ENCODE measurements around the gene ETF1.
"Not testable (repeated sequence)": the region's sequence is repeated elsewhere in the genome, so short reads cannot be mapped to it uniquely, and the experiment has no call there.

ETF1 gene

DNA sequence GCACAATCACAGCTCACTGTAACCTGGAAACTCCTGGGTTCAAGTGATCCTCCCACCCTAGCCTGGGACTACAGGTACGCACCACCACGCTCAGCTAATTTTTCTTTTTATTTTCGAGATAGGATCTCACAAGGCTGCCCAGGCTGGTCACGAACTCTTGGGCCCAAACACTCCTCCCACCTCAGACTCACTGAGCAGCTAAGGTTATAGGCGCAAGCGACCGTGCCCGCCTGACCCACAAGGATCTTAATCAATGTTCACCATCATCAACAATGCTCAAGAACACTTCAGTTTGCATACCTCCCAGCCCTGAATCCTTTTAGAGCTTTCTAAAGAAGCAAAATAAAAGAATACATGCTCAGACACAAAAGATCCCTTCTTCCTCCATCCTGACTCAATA lies 13.2 kb downstream of the ETF1 start:
- DNase-seq (ENCODE audit: low read depth in 2 of 2) = no peak

DNA sequence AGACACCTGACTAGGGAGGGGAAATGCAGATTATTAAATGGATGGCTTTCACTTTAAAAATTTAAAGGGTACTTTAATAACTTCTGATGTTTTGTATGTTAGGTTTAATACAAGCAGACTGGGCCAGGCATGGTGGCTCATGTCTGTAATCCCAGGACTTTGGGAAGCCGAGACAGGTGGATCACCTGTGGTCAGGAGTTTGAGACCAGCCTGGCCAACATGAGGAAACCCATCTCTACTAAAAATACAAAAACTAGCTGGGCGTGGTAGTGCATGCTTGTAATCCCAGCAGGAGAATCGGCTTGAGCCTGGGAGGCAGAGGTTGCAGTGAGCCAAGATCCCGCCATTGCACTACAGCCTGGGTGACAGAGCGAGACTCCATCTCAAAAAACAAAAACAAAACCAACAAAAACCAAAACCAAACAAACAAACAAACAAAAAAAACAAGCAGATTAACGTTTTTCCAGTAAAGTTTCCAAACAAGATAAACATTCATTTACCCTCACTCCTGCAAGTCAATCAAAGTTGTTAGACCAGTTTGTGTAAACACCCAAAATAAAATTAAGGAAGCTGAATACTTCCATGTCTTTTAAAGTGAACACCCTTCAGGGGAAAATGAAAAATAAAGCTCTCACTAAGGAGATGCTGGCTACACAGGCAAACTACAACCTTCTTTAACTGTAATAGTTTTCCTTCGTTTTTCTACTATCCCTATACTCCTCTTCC lies 14.1 kb downstream of the ETF1 start:
- DNase-seq (ENCODE audit: low read depth in 2 of 2) = no peak

DNA sequence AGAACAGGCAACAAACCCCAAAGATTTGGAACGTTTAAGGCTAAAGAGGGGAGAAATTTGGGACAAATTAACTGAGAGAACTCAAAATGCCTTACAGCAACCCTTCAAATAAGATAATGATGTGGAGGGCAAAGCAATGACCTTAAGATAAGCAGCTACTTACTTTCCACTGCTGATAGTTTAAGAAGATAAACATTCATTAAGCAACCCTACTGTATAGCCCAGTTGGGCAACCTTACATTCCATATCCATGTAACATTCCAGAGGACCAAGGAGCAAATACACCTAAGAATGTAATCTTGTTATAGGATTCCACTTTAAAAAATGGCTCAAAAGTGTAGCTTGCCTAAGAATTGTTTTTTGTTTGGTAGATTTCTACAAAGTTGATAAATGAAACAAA lies 14.8 kb downstream of the ETF1 start:
- DNase-seq (ENCODE audit: low read depth in 2 of 2) = no peak

DNA sequence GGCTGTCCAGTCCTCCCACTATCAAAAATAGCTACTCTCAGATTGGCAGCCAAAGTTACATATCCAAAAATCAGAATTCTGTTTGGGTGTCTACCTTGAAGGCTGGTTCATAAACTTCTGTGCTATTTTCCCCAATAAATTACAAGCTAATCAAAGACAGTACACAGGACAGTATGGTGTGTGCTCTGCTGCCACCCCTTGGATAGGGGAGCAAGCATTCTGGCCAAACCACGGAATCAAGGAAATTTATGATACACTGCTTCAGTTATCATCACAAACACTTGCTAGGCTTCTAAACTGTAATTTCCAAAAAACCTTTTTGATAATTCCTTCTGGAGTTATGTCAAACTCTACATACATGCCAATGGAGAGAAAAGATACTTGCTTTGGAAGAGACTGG lies 15.9 kb downstream of the ETF1 start:
- DNase-seq (ENCODE audit: low read depth in 2 of 2) = no peak

DNA sequence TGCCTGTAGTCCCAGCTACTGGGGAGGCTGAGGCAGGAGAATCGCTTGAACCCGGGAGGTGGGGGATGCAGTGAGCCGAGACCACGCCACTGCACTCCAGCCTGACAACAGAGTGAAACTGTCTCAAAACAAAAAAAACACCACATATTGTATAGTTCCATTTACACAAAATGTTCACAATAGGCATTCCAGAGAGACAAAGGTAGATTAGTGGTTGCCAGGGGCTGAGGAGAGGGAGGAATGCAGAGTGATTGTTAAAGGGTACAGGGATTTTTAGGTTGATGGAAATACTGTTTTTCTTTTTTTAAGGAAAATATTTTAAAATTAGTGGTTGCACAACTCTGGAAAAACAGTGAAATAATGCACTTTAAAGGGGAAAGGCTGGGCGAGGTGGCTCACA lies 19.6 kb downstream of the ETF1 start:
- no peak for DNase-seq (ENCODE audit: low read depth in 2 of 2)

DNA sequence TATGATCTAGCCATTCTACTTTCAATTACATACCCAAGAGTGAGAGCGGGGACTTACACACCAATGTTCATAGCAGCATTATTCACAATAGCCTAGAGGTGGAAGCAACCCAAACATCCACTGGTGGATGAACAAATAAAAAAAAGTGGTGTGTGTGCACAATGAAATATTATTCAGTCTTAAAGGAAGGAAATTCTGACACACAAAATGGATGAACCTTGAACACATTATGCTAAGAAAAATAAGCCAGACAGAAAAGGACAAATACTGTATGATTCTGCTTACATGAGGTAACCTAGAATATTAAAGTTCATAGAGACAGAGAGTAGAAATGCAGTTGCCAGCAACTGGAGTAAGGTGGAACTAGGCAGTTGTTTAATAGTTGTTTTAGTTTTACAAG lies 22.1 kb downstream of the ETF1 start:
- no peak for DNase-seq (ENCODE audit: low read depth in 2 of 2)

DNA sequence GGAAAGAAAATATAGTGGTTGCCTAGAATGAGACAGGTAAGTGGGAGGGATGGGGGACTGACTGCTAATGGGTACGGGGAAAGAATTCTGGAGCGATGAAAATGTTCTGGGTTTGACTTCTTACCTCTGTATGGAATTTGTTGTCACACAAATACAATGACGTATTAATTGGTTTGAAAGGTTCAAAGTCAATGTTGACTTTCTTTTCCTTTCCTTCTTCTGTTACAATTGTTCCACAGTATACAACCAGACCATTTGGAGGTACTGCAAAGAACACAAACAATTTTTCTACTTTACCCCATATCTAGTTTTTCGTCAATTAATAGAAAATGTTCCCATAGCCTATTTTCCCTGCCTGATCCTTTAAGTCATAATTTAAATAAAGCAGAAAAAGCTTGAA lies 25.6 kb downstream of the ETF1 start:
- no peak for DNase-seq (ENCODE audit: low read depth in 2 of 2)

DNA sequence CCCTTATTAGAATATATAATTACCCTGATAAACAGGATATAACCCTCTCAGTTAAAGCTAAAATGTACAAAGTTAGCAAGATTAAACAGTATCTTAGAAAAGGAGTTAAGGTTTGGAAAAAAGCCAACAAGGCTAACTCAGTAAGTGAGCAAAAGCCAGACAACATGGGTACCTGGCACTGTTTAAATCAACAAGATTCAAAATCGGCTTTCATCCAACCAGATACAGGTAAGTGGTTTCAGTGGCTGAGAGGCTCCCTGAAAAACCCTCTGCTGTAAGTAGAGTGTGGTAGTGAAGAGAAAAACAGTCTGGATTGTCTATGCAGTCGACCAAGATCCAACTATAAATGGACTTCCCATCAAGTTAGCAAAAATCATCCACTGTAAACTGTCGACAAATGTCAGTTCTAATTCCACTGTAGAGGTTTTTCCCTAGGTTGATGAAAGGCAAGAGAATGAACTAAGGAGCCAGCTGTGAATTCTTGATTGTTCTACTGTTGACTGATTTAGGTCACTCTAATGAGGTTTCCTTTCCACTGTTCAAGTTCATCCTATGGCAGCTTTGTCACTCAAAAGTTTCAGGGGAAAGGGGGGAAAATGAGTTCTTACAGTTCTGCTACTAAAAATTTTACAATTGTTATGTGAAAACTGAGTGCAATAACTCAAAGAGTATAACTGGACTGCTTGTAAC lies 27.3 kb downstream of the ETF1 start:
- DNase-seq (ENCODE audit: low read depth in 2 of 2) = no peak

DNA sequence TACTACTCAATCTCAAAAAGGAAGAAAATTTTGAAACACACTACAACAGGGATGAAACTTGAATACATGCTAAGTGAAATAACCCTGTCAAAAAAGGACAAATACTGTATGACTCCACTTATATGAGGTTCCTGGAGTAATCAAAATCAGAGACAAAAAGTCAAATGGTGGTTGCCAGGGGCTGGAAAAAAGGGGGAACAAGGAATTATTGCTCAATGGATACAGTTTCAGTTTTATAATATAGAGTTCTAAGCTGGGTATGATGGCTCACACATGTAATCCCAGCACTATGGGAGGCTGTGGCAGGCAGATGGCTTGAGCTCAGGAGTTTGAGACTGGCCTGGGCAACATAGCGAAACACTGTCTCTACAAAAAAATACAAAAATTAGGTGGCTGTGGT lies 29.0 kb downstream of the ETF1 start:
- DNase-seq (ENCODE audit: low read depth in 2 of 2) = no peak

DNA sequence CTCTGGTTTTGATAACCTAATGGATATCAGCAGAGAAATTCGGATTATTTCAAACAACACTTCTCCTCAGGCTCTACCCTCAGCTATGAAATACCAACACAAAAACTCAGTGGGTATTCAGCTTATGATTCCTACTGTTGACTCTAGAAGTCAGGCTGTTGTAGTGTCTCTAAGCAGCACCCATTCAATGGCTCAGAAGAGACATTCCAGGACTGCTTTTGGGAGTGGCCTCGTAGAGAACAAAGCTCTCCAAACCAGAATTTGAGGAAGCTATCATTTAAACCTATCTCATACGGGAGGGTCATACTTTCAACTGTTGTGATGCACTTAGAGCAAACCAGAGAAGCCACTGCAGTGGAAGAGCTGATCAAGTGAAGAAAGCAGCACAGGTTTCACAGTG lies 34.1 kb downstream of the ETF1 start:
- no peak for DNase-seq (ENCODE audit: low read depth in 2 of 2)

DNA sequence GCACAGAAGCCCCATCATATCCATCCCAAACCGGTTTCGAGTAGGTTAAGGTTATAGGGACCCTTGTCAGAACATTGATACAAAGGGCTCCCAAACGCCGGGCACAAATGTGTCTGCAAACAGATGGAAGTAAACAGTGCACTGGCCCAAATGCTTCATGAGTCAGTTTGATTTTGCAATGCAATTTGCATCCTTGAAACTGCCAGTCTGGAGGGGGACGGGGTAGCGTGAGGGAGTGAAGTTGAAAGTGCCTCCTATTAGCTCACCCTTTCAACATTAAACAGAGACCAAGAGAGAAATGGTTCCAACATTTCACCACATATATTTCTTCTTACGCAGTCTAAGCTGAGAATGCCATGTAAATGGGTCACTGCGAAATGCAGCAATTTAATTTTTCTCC lies 35.6 kb downstream of the ETF1 start:
- not testable (repeated sequence) for DNase-seq (ENCODE audit: low read depth in 2 of 2)

DNA sequence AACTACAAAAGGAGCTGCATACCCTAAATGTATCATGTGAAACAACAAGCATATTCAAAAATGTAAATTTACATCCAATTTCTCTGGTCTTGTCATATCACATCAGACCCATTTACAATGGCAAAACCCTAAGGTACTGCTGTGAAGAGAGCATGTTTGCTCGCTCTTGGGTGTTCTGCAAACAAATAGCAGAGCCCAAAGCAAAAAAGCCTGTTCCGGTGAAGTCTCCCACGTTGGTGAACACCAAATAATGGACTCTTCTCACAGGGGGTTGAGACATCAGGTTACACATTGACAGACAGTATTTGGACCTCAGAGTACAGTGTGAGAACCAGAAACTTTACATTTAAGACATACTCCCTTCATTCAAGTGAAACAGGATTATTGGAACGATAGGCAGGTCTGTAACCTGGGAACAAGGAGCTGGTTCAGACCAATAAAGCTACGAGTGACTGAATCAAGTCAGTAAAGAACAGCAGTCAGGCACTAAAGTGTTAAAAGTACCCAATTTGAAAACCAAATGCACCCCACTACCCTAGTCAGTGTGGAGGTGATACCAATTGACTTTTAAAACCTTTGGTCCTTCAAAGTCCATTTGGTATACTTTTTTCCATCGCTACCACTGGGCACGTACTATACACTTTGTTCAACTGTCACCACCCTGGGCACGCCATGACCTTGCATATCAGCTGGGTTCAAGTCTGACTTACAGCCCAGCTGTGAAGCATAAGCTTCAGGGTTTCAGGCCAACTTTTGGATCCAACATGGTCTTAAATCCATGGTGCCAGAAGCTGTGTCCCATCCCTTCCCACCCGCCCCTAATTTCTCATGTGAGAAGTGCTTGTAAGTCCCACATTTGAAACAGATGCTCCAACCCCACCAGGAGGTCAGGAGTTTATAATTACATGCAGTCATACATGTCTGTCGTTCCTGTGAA lies 36.4 kb downstream of the ETF1 start:
- no peak for DNase-seq (ENCODE audit: low read depth in 2 of 2)

DNA sequence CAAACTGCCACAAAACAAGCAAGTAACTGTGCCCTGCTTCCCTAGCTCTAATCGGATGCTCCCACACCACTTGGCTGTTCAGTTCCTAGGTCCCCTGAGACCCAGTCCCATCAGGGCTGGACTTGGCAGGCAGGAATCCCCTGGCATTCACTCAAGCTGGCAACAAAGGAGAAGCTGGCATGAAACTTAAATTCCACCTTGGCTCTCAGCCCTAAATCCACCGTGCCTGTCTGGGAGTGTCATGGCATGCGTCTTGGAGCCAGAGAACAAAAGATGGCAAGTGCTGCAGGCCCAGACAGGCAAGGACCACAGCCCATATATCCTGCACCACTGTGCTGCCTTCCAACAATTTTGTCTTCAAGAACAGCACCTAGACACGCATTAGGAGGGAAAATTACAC lies 38.2 kb downstream of the ETF1 start:
- no peak for DNase-seq (ENCODE audit: low read depth in 2 of 2)

DNA sequence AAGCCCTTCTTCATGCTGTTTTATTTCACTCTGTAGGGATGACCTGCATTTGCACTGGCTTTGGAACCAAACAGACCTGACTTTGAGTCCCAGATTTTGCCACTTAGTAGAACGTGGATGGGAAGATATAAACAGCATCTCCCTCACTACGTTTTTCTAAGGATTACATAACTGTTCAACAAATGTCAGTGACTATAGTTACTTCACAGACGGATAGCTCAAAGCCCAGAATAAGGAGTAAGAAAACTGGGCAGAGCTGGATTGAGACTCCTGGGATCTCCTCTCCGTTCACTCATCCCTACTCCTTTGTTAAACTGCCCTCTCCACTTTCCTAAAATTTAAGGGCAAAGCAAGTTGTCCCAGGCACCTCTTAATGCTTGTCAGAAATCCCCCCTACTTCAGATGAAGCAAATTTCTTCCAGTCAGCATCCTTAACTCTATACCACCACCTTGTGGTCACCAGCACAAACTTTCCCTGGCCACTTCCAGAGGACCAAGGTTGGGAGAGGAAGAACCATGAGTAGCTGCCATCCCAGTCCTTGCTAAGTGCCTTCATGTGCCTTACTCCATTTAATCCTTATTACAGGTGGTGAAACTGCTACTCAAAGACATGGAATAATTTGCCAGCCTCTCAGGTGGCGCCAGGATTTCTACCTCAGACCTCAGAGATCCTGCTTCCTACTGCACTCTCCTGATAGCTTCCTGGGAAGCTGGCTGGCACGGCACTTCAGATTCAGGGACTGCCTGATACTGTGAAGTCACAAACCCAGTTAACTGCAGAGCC lies 39.4 kb downstream of the ETF1 start:
- no peak for DNase-seq (ENCODE audit: low read depth in 2 of 2)

DNA sequence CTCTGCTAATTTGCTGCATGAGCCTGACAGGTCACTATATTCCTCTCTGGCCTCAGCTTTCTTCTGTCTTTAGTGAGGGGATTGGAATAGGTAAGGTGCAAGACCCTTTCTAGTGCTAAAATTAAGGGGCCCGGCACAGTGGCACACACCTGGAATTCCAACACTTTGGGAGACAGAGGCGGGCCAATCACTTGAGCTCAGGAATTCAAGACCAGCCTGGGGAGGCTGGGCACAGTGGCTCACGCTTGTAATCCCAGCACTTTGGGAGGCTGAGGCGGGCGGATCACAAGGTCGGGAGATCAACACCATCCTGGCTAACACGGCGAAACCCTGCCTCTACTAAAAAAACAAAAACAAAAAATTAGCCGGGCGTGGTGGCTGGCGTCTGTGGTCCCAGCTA lies 40.5 kb downstream of the ETF1 start:
- no peak for DNase-seq (ENCODE audit: low read depth in 2 of 2)

DNA sequence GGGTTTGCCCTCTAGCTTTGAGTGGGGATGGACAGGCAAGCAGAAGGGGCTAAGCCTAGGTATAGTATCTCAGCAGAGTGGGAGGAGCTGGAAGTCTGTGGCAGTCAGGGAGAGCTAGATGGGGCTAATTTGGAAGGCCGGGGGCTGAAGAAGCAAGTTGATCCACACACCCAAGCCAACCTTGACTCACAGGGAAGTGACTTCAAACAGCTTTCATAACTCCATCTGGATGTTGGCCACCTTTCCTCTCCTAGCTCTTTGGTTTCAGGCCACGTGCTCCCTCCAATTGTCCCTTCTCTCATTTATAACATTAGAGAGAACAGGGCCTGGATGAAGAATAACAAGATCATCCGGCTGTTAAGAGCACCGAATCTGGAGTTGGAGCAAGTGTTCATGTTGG lies 40.9 kb downstream of the ETF1 start:
- no peak for DNase-seq (ENCODE audit: low read depth in 2 of 2)

DNA sequence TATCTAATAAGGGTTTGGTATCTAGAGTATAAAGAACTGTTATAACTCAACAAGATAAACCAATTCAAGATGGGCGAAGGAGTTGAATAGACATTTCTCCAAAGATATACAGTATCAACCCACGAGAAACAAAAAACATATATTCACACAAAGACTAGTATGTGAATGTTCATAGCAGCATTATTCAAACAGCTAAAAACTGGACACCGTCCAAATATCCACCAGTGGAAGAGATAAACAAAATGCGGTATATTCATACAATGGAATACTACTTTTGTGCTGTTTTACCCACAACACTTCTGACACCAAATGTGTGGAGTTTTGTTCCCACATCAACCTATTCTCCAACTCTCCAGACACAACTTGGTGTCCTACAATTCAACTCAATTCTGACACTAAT lies 44.7 kb downstream of the ETF1 start:
- no peak for DNase-seq (ENCODE audit: low read depth in 2 of 2)

DNA sequence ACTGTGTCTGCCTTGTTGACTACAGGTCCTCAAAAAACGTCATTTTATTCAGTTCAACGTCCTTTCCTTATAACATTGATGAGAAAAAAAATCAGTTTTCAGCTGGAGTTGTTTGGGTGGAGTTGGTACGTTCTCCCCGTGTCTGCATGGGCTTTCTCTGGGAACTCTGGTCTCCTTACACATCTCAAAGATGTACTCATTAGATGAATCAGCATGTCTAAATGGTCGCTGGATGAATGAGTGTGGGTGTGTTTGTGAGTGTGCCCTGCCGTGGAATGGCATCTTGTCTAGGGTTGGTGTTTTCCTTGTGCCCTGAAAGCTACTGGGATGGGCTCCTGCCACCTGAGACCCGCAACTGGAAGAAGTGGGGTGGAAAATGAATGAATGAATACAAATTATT lies 47.7 kb downstream of the ETF1 start:
- DNase-seq (ENCODE audit: low read depth in 2 of 2) = no peak

DNA sequence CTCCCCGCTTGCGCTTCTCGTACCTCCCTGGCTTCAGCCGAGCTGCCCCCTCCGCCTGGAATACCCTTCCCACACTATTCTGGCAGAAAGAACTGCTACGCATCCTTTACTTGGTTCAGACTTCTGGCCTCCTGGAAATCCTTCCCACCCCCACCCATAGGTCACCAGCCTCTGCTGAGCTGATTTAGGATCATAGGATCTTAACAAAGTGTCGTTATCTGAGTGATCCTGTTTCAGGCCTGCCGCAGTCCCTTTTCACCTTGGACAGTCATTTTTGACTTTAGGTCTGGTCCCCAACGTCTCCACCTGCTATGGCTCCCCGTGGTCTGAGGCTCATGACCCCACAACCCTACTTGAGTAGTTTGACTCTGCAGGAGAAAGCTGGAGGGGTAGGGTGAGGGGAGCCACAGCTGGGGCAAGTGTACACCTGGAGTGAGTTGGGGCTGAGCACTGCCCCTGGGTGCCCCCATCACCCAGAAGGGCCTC lies 50.4 kb downstream of the ETF1 start:
- DNase-seq (ENCODE audit: low read depth in 2 of 2) = no peak

DNA sequence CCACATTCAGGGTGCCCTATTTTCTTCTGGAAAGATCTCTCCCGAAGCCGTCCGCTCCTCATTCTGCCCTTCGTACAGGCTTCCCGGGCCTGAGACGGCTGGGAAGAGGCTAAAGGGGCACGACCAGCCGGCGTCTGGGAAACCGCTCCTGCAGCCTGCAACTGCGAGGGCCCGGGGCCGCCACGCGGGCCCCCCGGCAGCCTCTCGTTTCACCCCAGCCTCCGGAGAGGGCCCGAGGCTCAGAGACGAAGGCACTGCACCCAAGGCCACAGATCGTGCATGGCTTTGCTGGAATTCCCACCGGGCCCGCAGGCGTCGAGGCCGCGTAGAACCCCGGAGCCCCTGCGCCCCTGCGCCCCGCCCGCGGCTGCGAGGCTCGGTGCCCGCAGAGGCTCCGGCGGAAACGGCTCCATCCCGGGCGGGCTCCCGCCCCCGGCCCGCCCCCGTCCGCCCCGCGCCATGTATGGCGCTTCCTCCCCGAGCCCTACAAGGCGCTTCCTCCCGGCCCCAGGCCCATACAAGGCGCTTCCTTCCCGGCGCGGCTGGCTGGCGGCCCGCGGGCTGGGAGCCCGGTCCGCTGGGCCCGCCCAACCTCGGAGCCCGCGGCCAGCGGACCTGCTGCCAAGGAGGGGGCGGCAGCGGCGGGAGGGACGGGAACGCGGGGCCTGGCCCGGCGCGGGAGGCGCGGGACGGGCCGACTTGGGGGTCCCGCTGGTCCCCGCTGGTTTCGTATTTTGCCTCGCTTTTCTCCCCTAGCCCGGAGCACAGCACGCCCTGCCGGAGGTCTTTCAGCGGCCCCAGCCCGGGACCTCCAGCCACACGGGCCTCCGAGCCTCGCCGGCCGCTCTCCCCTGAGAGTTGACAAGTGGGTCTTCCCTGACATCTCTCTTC lies 51.1 kb downstream of the ETF1 start:
- DNase-seq (ENCODE audit: low read depth in 2 of 2) = peak; percentile 72 to 76

DNA sequence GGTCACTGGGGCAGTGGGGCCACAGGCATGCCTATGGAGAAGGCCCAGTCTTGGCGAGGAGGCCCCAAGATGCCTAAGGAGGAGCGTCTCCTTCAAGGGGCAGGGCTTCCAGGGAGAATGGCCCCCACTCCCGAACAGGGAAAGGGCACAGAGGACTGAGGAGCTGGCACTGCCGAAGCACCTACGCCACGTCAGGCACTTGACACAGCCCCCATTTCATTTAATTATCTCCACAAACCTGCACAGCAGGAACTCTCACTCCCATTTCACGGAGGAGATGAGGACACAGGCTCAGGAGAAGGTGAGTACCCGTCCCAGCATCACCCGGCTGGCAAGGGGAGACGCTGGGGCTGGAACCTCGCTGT lies 51.8 kb downstream of the ETF1 start:
- no peak for DNase-seq (ENCODE audit: low read depth in 2 of 2)

All from stimulated activated CD8-positive, alpha-beta memory T cell treated with anti-CD3 and anti-CD28 coated beads, Interleukin-2, amount 100 ng/mL, for 48 hours (primary cell).